Right lobe of liver (tissue), 6 donors: ENCODE data around the gene SMIM23. TPM values are rescaled to one million over a fixed set of nuclear protein-coding genes. Genes with fewer than 3 reads are reported as not detected.
A peak's percentile ranks its signal among the peaks of the same experiment; 100 is the strongest.

Experiments used
- ATAC-seq, 4 donors: fragments of 200-7000 bp; cut with Tn5 transposase; one replicate each; pipeline ENCODE4 v1.9.1; 2020; ENCODE audit warnings: mild to moderate bottlenecking in 4 of 4, moderate library complexity in 4 of 4
- DNase-seq, 3 donors: peaks; one replicate each; pipeline ENCODE4 v3.0.0-alpha.2; 2020
- H3K27ac ChIP-seq, 3 donors: fragments of 200-600 bp; one replicate each; pipeline ENCODE4 v1.8.0; 2022
- H3K27me3 ChIP-seq, 2 donors: fragments of 200-600 bp; one replicate each; pipeline ENCODE4 v1.8.0; 2022
- H3K36me3 ChIP-seq, 4 donors: fragments of 200-600 bp; sonication (generic) in 1 of 4; one replicate each; pipeline versions ENCODE4 v1.5.1 to v1.8.0; 2017 to 2022; ENCODE audit warnings: control low read depth in 1 of 4
- H3K4me1 ChIP-seq, 4 donors: fragments of 200-600 bp; sonication (generic) in 1 of 4; one replicate each; pipeline versions ENCODE4 v1.5.1 to v1.8.0; 2017 to 2022; ENCODE audit warnings: control low read depth in 1 of 4
- H3K4me3 ChIP-seq, 3 donors: fragments of 200-600 bp; one replicate each; pipeline ENCODE4 v1.8.0; 2022
- H3K9me3 ChIP-seq, 4 donors: fragments of 200-600 bp; sonication (generic) in 1 of 4; one replicate each; pipeline versions ENCODE4 v1.5.1 to v1.8.0; 2017 to 2022; ENCODE audit warnings: control low read depth in 1 of 4
- POLR2A ChIP-seq: fragments of 450-650 bp; IDR thresholded peaks from one replicate; pipeline ENCODE4 v1.6.1; 2017; ENCODE audit warnings: antibody characterized with exemption, mild to moderate bottlenecking
- WGBS: methylation state at CpG from one replicate; pipeline ENCODE4 v1.1.6; 2018; ENCODE audit warnings: low coverage, low lambda C conversion rate; ENCODE audit not compliant: insufficient coverage; ENCODE audit errors: missing lambda C conversion rate; 5-methylcytosine and 5-hydroxymethylcytosine counted together
- intact Hi-C, 2 donors: fragments of 100-400 bp; cut with DNase I; formaldehyde crosslinking; loops; one replicate each; pipeline versions ENCODE4 v1.11.2 to v1.14.1; 2022
- long read RNA-seq: library from polyadenylated mRNA; unstranded; transcript quantifications from one replicate; pipeline ENCODE4 v2.0.0, GENCODE V29; 2019
- total RNA-seq, 6 experiments: library from RNA; depleted of rRNA in 2 of 6; stranded (reverse); fragments of >200 nt in 2 of 6; fragmentation: NEBNext Ultra II Directional in 3 of 6; extraction: Animal tissue kit (Norgen Biotek cat#: 25700) in 3 of 6; gene quantifications; one replicate each; pipeline versions ENCODE4 v1.1.0 to v1.2.4, GENCODE V29; 2016 to 2023
- TF ChIP-seq, protein P1 (sequence below), 4 donors: fragments of 200-600 bp in 3 of 4; fragments of 450-650 bp in 1 of 4; IDR thresholded peaks; one replicate each; pipeline versions ENCODE4 v1.5.1 to v1.8.0; 2016 to 2022; ENCODE audit warnings: antibody characterized with exemption in 4 of 4, mild to moderate bottlenecking in 2 of 4
- donor health status: DM: no; HTN: yes; CAD: no.
- donor health status: DM: no; HTN: no; CAD: no.
- donor health status: DM: no; HTN: no; CAD: no.
- donor health status: DM: no; HTN: yes; CAD: no.
- donor health status: DM: no; HTN: yes; CAD: no.

Gene SMIM23
- total RNA-seq, result not detected
- long read RNA-seq, result 0 reads

DNA sequence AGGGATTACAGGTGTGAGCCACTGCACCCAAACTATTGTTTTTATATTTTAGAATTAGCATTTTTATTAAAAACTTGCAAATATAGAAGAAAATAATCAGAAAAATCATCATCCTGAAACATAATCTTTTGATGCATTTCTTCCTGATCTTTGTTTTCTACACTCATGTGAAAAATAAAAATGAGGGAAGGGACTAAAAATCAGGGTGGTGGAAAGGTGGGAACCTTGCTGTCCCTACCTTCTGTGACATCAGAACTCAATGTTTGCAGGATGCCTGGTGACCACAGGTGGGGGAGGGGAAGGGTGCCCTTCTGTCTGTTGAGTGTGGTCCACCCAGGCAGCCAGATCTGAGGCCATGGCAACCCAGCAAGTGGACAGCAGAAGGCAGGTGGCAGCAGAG lies at the start of gene SMIM23:
Gene SMIM23 (plus strand): TSS at position 301 of the 400 bp plus-strand sequence. CDS start 55 bp downstream, at position 356.
- no peaks in the 10 kb centered on the region for H3K4me1 ChIP-seq
- ATAC-seq (no peak), DNase-seq (no peak)
- no peak within 1 kb of the TSS for H3K27ac ChIP-seq
- no peak for TF ChIP-seq POLR2A
- TF ChIP-seq, protein P1, sequence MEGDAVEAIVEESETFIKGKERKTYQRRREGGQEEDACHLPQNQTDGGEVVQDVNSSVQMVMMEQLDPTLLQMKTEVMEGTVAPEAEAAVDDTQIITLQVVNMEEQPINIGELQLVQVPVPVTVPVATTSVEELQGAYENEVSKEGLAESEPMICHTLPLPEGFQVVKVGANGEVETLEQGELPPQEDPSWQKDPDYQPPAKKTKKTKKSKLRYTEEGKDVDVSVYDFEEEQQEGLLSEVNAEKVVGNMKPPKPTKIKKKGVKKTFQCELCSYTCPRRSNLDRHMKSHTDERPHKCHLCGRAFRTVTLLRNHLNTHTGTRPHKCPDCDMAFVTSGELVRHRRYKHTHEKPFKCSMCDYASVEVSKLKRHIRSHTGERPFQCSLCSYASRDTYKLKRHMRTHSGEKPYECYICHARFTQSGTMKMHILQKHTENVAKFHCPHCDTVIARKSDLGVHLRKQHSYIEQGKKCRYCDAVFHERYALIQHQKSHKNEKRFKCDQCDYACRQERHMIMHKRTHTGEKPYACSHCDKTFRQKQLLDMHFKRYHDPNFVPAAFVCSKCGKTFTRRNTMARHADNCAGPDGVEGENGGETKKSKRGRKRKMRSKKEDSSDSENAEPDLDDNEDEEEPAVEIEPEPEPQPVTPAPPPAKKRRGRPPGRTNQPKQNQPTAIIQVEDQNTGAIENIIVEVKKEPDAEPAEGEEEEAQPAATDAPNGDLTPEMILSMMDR (IDR thresholded peaks at IDR 0.05), result no peak
- no peak within 1 kb of the TSS for H3K4me3 ChIP-seq
- H3K36me3 ChIP-seq, result no peaks in the 10 kb centered on the region
- no peaks in the 10 kb centered on the region for H3K9me3 ChIP-seq
- H3K27me3 ChIP-seq, result no peaks in the 10 kb centered on the region
- intact Hi-C loops, result no loop called here

DNA sequence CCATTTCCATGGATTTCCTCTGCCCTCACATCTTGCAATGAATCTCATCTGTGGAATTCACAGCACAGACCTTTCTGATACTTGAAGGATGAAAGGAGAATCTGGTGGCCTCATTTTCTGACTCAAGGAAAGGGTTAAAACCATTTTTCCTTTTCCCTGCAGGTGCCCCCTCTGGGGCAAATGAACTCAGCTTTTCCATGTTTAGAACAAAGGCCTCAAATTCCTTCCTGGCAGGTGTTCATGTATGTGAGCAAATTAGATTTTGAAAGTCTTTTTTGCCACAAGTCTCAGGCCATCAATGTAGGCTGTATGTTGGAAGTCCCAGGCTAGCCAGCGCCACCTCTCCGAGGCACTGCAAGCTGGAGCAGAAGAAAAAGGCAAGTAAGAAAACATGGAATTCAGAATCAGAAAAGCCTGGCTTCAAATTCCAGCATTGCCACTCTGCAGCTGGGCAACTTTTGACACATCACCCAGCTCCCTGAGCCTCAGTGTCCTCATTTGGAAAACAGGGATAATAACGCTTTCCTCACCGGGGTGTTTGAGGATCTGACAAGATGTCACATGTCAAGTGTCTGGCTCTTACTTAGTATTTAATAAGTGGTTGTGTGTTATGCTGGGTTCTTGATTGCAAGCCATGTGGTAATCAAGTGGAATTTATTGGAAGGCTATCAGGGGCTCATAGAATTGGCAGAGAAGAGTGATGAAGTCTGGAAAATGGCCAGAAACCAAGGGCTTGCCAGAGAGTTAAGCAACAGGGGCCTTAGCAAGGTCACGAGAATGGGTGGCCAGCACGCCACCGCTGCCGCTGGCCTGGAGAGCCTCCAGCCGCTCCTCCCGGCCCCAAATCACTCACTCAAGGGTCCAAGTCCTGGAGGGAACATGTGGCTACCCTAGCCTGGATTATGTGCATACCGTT lies 48.4 kb upstream of the SMIM23 start:
- no peak for TF ChIP-seq POLR2A
- DNase-seq (peak; percentile 61 to 80 (median 77)), ATAC-seq (peak; percentile 88 to 97 (median 91))
- H3K27ac ChIP-seq, result no peak overlapping the region
- peaks cover 0 to 14% (median 3%) of the 10 kb centered on the region in 4 donors for H3K4me1 ChIP-seq
- no peaks in the 10 kb centered on the region for H3K9me3 ChIP-seq
- H3K4me3 ChIP-seq, result no peak overlapping the region
- WGBS, result 25% methylated on average over 9 of the region's 11 CpGs
- no peaks in the 10 kb centered on the region for H3K36me3 ChIP-seq
- intact Hi-C loops, result no loop called here
- H3K27me3 ChIP-seq, result no peaks in the 10 kb centered on the region

DNA sequence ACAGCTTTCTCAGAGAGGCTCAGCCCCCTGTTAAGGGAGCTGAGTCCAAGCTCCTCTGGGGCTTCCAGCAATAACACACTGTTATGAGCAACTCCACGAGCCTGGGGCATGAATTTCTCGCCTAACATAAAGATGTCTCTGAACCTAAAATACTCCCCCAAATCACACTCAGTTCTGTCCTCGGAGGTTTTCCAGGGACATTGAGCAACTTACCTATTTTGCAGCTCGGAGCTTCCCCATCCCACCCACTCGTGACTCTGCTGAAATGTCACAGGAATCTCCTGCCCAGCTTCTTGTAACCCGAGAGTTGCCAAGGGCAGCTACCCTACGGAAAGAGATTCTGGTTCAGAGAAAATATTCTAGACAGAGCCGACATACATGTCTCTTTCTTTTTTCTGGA lies 47.1 kb upstream of the SMIM23 start:
- H3K4me1 ChIP-seq, result peaks cover 0 to 14% (median 3%) of the 10 kb centered on the region in 4 donors
- intact Hi-C loops, result no loop called here
- no peaks in the 10 kb centered on the region for H3K9me3 ChIP-seq
- no peak overlapping the region for H3K27ac ChIP-seq
- no peaks in the 10 kb centered on the region for H3K36me3 ChIP-seq
- H3K4me3 ChIP-seq, result no peak overlapping the region
- no peaks in the 10 kb centered on the region for H3K27me3 ChIP-seq
- no peak for ATAC-seq
- DNase-seq, result no peak
- WGBS, result 69% methylated on average over 5 of the region's 8 CpGs
- TF ChIP-seq, protein P1 (IDR thresholded peaks at IDR 0.05), result no peak
- TF ChIP-seq POLR2A, result no peak

DNA sequence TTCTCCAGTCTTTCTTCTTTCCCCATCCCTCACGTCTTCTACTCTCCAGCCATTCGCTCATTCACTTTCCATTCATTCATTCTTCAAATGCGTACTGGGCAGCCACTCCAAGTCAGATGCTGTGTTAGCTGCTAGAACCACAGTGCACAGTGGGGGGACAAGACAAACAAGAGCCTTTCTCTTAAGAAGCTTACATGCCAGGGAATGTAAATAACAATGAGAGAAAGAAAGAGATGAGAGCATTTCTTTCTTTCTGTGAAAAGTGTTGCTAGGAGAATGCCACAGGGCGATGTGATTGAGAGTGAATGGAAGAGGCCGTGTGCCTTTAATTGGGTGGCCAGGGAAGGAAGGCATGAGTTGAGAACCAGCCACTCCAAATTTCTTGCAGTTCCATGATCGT lies 46.3 kb upstream of the SMIM23 start:
- TF ChIP-seq, protein P1 (IDR thresholded peaks at IDR 0.05), result no peak
- no peak for TF ChIP-seq POLR2A
- Histone ChIP-seq H3K4me3 (no peak overlapping the region), H3K27ac (no peak overlapping the region), H3K9me3 (no peaks in the 10 kb centered on the region), H3K36me3 (no peaks in the 10 kb centered on the region), H3K4me1 (peaks cover 0 to 14% (median 3%) of the 10 kb centered on the region in 4 donors), H3K27me3 (no peaks in the 10 kb centered on the region)
- ATAC-seq, result no peak
- DNase-seq, result no peak
- intact Hi-C loops, result no loop called here
- WGBS, result 91% methylated on average over 6 of the region's 6 CpGs

DNA sequence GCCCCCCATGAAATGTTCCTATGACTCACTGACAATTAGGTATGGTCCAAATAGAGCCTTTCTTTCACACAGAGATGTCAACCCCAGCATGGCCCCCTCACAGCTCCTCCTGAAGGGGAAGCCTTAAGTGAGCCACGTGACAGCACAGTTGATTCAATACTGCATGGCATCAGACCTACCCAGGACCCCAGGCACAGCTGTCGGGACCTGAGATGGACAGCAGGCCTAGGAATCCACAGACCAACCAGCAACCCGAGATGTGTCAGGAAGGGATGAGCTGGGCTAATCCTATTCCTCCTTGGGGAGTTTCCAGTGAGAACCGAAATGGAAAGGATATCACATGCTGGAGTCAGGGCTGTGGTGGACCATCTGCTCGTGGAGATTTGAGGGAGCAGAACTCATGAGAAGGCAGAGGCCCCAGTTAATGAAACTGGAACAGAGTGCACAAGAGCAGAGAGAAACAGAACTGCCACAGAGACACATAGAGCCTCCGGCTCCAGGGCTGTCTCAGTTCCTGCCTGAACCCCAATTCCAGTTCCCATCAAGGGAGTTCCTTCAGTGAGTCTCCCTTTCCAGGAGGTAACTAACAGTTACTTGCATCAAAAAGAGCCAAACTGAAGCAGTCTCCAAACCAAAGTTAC lies 42.1 kb upstream of the SMIM23 start:
- no peak for TF ChIP-seq POLR2A
- TF ChIP-seq, protein P1 (IDR thresholded peaks at IDR 0.05), result no peak
- Histone ChIP-seq H3K9me3 (no peaks in the 10 kb centered on the region), H3K36me3 (no peaks in the 10 kb centered on the region), H3K27ac (no peak overlapping the region), H3K27me3 (no peaks in the 10 kb centered on the region), H3K4me3 (no peak overlapping the region), H3K4me1 (no peaks in the 10 kb centered on the region)
- intact Hi-C loops, result no loop called here
- WGBS, result 68% methylated on average over 4 of the region's 6 CpGs
- ATAC-seq (no peak), DNase-seq (no peak)
